Spleen (tissue), 7 donors: ENCODE results near the gene SULT2B1.

Experiments used
- POLR2A ChIP-seq, 3 donors: fragments of 450-650 bp; IDR thresholded peaks; one replicate each; pipeline ENCODE4 v1.5.1; 2017; ENCODE audit warnings: antibody characterized with exemption in 3 of 3, mild to moderate bottlenecking in 1 of 3
- TF ChIP-seq, protein P1 (sequence below), 11 experiments: fragments of 200-600 bp in 7 of 11; fragments of 450-650 bp in 4 of 11; sonication (generic) in 4 of 11; IDR thresholded peaks in 8 of 11; conservative IDR thresholded peaks in 3 of 11; 1 replicate in 7 of 11; 2 replicates in 4 of 11; pipeline versions ENCODE4 v1.4.0 to v1.8.0; 2016 to 2021; ENCODE audit warnings: antibody characterized with exemption in 11 of 11, inconsistent platforms in 4 of 11, mild to moderate bottlenecking in 1 of 11
- donor health status: DM: no; HTN: no; CAD: no; lungs with moderate emphysema.
- donor health status: DM: no; HTN: no; CAD: no.
- donor health status: DM: no; HTN: no; CAD: no.

DNA sequence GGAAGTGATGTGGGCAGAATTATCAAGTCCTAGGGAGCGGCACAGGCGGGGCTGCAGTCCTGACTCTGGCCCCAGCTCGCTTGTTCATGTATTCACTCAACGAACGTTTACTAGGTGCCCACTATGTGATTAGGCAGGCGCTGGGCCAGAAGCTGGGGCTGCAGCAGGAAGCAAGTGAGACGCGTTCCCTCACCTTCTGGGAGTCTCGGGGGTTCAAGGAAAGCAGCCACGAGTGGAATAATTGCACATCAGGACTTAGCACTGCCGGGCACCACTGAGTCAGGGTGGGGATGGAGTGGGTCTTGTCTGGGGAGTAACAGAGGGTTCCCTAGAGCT lies 37.9 kb upstream of the SULT2B1 start:
- TF ChIP-seq, protein P1, sequence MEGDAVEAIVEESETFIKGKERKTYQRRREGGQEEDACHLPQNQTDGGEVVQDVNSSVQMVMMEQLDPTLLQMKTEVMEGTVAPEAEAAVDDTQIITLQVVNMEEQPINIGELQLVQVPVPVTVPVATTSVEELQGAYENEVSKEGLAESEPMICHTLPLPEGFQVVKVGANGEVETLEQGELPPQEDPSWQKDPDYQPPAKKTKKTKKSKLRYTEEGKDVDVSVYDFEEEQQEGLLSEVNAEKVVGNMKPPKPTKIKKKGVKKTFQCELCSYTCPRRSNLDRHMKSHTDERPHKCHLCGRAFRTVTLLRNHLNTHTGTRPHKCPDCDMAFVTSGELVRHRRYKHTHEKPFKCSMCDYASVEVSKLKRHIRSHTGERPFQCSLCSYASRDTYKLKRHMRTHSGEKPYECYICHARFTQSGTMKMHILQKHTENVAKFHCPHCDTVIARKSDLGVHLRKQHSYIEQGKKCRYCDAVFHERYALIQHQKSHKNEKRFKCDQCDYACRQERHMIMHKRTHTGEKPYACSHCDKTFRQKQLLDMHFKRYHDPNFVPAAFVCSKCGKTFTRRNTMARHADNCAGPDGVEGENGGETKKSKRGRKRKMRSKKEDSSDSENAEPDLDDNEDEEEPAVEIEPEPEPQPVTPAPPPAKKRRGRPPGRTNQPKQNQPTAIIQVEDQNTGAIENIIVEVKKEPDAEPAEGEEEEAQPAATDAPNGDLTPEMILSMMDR (IDR thresholded peaks at IDR 0.05 in 8 of 11, conservative IDR thresholded peaks at IDR 0.05 in 3 of 11) = no peak
- TF ChIP-seq POLR2A (IDR thresholded peaks at IDR 0.05) = no peak
